H1 (cell line): ENCODE data around the gene GCH1. TPM values are rescaled to one million over a fixed set of nuclear protein-coding genes. Genes with fewer than 3 reads are reported as not detected.

ENCODE experiments used
- BCL11A ChIP-seq, 2 experiments: IDR thresholded peaks; one replicate each; pipeline ENCODE4 v1.6.1; 2011; ENCODE audit warnings: low read depth in 2 of 2, low read length in 2 of 2, mild to moderate bottlenecking in 2 of 2
- BRCA1 ChIP-seq: IDR thresholded peaks from 2 replicates; pipeline ENCODE4 v1.6.1; 2012; ENCODE audit warnings: low read depth, low read length, improper control_type of control experiment
- EP300 ChIP-seq, 2 experiments: IDR thresholded peaks; 1 replicate in 1 of 2; 2 replicates in 1 of 2; pipeline ENCODE4 v1.6.1; 2011 to 2012; ENCODE audit warnings: low read depth in 2 of 2, low read length in 2 of 2, mild to moderate bottlenecking in 2 of 2, borderline replicate concordance in 1 of 2, inconsistent platforms in 1 of 2, moderate library complexity in 1 of 2
- GTF2F1 ChIP-seq: IDR thresholded peaks from 2 replicates; pipeline ENCODE4 v1.6.1; 2012; ENCODE audit warnings: low read depth, low read length, improper control_type of control experiment, borderline replicate concordance
- HDAC2 ChIP-seq, 2 experiments: fragments of 300-600 bp in 1 of 2; sonication (generic) in 1 of 2; IDR thresholded peaks; 2 replicates each; pipeline ENCODE4 v1.6.1; 2011 to 2012; ENCODE audit warnings: low read depth in 2 of 2, low read length in 2 of 2, mild to moderate bottlenecking in 2 of 2, moderate library complexity in 2 of 2, borderline replicate concordance in 1 of 2, inconsistent platforms in 1 of 2
- HDAC6 ChIP-seq: IDR thresholded peaks from one replicate; pipeline ENCODE4 v1.7.1; 2012; ENCODE audit warnings: low read depth, mild to moderate bottlenecking, inconsistent platforms, low read length, moderate library complexity
- POLR2A ChIP-seq, 2 experiments: IDR thresholded peaks; 1 replicate in 1 of 2; 2 replicates in 1 of 2; pipeline ENCODE4 v1.6.1; 2011; ENCODE audit warnings: low read depth in 2 of 2, low read length in 2 of 2, mild to moderate bottlenecking in 2 of 2; ENCODE audit errors: control extremely low read depth in 1 of 2
- SRF ChIP-seq: IDR thresholded peaks from 2 replicates; pipeline ENCODE4 v1.6.1; 2011; ENCODE audit warnings: mild to moderate bottlenecking, low read depth, low read length, moderate library complexity
- TAF7 ChIP-seq: optimal IDR thresholded peaks from 2 replicates; pipeline ENCODE3; 2011; ENCODE audit warnings: low read depth, mild to moderate bottlenecking, inconsistent platforms, low read length, moderate library complexity, borderline replicate concordance
- TEAD4 ChIP-seq: IDR thresholded peaks from 2 replicates; pipeline ENCODE4 v1.6.1; 2012; ENCODE audit warnings: low read depth, low read length, inconsistent platforms, mixed read lengths
- polyA plus RNA-seq, 7 experiments: library from polyadenylated mRNA; depleted of rRNA in 3 of 7; stranded (reverse) in 5 of 7; unstranded in 2 of 7; fragments of >200 nt in 5 of 7; fragments of 200-250 nt in 2 of 7; gene quantifications; 1 replicate in 5 of 7; 2 replicates in 1 of 7; 4 replicates in 1 of 7; pipeline versions ENCODE4 v1.2.1 to v1.2.3, GENCODE V29; 2011 to 2013; ENCODE audit warnings: missing spikeins in 2 of 7, mixed read lengths in 2 of 7
- total RNA-seq: library from RNA; stranded (reverse); fragmentation: NEBNext Ultra II Directional; extraction: Animal tissue kit (Norgen Biotek cat#: 25700); gene quantifications from 2 replicates; pipeline ENCODE4 v1.2.1, GENCODE V29; 2021
- TF ChIP-seq, protein P1 (sequence below): fragments of 300-600 bp; sonication (generic); IDR thresholded peaks from 2 replicates; pipeline ENCODE4 v1.7.1; 2012; ENCODE audit warnings: low read length, moderate library complexity, mild to moderate bottlenecking, inconsistent platforms; ENCODE audit not compliant: insufficient replicate concordance

GCH1 gene
- total and polyA plus RNA-seq, 2 of the 8 experiments (the other 6 are each of a cell fraction or from before 2014, with no cell fraction given), result 7.3 to 7.9 TPM

- TF ChIP-seq, protein P1, sequence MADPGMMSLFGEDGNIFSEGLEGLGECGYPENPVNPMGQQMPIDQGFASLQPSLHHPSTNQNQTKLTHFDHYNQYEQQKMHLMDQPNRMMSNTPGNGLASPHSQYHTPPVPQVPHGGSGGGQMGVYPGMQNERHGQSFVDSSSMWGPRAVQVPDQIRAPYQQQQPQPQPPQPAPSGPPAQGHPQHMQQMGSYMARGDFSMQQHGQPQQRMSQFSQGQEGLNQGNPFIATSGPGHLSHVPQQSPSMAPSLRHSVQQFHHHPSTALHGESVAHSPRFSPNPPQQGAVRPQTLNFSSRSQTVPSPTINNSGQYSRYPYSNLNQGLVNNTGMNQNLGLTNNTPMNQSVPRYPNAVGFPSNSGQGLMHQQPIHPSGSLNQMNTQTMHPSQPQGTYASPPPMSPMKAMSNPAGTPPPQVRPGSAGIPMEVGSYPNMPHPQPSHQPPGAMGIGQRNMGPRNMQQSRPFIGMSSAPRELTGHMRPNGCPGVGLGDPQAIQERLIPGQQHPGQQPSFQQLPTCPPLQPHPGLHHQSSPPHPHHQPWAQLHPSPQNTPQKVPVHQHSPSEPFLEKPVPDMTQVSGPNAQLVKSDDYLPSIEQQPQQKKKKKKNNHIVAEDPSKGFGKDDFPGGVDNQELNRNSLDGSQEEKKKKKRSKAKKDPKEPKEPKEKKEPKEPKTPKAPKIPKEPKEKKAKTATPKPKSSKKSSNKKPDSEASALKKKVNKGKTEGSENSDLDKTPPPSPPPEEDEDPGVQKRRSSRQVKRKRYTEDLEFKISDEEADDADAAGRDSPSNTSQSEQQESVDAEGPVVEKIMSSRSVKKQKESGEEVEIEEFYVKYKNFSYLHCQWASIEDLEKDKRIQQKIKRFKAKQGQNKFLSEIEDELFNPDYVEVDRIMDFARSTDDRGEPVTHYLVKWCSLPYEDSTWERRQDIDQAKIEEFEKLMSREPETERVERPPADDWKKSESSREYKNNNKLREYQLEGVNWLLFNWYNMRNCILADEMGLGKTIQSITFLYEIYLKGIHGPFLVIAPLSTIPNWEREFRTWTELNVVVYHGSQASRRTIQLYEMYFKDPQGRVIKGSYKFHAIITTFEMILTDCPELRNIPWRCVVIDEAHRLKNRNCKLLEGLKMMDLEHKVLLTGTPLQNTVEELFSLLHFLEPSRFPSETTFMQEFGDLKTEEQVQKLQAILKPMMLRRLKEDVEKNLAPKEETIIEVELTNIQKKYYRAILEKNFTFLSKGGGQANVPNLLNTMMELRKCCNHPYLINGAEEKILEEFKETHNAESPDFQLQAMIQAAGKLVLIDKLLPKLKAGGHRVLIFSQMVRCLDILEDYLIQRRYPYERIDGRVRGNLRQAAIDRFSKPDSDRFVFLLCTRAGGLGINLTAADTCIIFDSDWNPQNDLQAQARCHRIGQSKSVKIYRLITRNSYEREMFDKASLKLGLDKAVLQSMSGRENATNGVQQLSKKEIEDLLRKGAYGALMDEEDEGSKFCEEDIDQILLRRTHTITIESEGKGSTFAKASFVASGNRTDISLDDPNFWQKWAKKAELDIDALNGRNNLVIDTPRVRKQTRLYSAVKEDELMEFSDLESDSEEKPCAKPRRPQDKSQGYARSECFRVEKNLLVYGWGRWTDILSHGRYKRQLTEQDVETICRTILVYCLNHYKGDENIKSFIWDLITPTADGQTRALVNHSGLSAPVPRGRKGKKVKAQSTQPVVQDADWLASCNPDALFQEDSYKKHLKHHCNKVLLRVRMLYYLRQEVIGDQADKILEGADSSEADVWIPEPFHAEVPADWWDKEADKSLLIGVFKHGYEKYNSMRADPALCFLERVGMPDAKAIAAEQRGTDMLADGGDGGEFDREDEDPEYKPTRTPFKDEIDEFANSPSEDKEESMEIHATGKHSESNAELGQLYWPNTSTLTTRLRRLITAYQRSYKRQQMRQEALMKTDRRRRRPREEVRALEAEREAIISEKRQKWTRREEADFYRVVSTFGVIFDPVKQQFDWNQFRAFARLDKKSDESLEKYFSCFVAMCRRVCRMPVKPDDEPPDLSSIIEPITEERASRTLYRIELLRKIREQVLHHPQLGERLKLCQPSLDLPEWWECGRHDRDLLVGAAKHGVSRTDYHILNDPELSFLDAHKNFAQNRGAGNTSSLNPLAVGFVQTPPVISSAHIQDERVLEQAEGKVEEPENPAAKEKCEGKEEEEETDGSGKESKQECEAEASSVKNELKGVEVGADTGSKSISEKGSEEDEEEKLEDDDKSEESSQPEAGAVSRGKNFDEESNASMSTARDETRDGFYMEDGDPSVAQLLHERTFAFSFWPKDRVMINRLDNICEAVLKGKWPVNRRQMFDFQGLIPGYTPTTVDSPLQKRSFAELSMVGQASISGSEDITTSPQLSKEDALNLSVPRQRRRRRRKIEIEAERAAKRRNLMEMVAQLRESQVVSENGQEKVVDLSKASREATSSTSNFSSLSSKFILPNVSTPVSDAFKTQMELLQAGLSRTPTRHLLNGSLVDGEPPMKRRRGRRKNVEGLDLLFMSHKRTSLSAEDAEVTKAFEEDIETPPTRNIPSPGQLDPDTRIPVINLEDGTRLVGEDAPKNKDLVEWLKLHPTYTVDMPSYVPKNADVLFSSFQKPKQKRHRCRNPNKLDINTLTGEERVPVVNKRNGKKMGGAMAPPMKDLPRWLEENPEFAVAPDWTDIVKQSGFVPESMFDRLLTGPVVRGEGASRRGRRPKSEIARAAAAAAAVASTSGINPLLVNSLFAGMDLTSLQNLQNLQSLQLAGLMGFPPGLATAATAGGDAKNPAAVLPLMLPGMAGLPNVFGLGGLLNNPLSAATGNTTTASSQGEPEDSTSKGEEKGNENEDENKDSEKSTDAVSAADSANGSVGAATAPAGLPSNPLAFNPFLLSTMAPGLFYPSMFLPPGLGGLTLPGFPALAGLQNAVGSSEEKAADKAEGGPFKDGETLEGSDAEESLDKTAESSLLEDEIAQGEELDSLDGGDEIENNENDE, result no peak
- TF ChIP-seq HDAC2 (IDR thresholded peaks at IDR 0.05; ENCODE audit: borderline replicate concordance in 1 of 2, low read depth in 2 of 2, low read length in 2 of 2) (no peak), EP300 (IDR thresholded peaks at IDR 0.05; ENCODE audit: borderline replicate concordance in 1 of 2, low read depth in 2 of 2, low read length in 2 of 2) (no peak), SRF (no peak), BRCA1 (no peak), GTF2F1 (no peak), POLR2A (IDR thresholded peaks at IDR 0.05; ENCODE audit: control extremely low read depth in 1 of 2, low read depth in 2 of 2, low read length in 2 of 2) (no peak), TAF7 (no peak), TEAD4 (no peak), HDAC6 (no peak), BCL11A (IDR thresholded peaks at IDR 0.05; ENCODE audit: low read depth in 2 of 2, low read length in 2 of 2) (no peak)
Measured at GRCh38 chr14:54916101-54916500, 13.5 kb upstream of the GCH1 start (continued).
